Glomerular visceral epithelial cell (primary cell): ENCODE measurements around the gene WFS1.

ENCODE experiments used
- DNase-seq: peaks from one replicate; pipeline ENCODE4 v3.0.0-alpha.2; 2016; ENCODE audit errors: extremely low spot score

The WFS1 gene, protein sequence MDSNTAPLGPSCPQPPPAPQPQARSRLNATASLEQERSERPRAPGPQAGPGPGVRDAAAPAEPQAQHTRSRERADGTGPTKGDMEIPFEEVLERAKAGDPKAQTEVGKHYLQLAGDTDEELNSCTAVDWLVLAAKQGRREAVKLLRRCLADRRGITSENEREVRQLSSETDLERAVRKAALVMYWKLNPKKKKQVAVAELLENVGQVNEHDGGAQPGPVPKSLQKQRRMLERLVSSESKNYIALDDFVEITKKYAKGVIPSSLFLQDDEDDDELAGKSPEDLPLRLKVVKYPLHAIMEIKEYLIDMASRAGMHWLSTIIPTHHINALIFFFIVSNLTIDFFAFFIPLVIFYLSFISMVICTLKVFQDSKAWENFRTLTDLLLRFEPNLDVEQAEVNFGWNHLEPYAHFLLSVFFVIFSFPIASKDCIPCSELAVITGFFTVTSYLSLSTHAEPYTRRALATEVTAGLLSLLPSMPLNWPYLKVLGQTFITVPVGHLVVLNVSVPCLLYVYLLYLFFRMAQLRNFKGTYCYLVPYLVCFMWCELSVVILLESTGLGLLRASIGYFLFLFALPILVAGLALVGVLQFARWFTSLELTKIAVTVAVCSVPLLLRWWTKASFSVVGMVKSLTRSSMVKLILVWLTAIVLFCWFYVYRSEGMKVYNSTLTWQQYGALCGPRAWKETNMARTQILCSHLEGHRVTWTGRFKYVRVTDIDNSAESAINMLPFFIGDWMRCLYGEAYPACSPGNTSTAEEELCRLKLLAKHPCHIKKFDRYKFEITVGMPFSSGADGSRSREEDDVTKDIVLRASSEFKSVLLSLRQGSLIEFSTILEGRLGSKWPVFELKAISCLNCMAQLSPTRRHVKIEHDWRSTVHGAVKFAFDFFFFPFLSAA

DNA sequence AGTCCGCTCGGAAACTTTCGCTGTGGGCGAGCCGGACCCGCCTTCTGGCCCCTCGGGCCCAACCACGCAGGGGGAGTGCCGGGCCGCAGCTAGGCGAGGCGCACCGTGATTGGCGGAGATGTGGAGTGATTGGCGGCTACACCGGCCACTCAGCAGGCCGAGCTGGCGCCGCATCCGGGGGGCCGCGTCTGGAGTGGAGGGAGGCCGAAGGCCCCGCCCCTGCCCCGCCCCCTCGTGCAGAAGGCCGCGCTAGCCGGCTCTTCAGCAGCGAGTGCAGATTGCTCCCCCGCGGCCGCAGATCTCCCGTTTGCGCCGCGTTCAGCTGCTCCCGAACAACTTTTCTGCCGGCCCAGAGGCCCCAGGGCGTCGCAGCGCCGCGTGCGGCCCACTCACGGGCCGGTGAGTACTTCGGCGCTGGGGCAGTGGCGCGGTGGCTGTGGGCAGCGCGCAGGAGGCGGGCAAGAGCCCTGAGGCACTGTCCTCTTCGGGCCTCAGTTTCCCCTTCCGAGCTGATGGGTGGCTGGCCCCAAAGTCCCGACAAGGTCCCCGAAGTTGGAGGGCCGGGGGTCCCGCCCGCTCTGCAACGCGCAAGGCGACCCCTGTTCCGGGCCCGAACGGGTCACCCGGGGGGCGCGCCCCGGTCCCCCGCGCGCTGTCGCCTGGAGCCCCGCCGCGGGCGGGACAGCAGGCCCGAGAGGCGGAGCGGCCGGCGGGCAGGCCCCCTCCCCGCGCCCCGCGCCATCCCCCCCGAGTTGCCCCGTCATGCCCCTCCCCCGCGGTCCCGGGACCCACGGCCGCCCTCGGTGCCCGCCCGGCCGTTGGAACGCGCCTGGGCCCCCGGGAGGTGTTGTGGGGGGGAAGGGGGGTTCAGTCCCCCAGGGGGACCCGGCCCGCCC lies at the start of gene WFS1:
Gene WFS1 (plus strand): TSS at position 235 of the 896 bp plus-strand sequence. CDS start 7,606 bp downstream, outside the sequence.
- peak; percentile 99 for DNase-seq

DNA sequence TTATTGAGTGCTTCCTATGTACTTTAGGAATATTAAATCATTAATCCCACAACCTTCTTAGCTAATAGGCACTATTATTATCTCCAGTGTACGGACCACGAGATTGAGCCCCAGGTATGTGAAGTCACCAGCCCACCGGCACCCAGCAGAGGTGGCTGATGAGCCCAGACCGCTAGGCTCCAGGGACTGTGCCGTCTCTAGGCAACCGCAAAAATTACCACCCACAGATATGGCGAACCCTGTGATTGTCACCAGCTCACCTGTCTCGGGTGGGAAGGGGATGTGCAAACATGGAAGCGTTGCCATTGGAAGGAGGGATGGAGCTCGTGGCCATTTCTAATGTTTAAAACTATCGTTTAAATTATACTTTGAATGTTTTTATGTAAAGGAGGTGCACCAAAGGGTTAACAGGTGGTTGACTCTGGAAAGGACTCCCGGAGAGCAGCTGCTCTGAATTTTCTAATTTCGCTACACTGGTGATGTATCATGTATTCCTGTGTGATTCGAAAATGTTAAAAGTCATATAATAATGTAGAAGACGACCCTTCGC lies 48.3 kb upstream of the WFS1 start:
- no peak for DNase-seq

DNA sequence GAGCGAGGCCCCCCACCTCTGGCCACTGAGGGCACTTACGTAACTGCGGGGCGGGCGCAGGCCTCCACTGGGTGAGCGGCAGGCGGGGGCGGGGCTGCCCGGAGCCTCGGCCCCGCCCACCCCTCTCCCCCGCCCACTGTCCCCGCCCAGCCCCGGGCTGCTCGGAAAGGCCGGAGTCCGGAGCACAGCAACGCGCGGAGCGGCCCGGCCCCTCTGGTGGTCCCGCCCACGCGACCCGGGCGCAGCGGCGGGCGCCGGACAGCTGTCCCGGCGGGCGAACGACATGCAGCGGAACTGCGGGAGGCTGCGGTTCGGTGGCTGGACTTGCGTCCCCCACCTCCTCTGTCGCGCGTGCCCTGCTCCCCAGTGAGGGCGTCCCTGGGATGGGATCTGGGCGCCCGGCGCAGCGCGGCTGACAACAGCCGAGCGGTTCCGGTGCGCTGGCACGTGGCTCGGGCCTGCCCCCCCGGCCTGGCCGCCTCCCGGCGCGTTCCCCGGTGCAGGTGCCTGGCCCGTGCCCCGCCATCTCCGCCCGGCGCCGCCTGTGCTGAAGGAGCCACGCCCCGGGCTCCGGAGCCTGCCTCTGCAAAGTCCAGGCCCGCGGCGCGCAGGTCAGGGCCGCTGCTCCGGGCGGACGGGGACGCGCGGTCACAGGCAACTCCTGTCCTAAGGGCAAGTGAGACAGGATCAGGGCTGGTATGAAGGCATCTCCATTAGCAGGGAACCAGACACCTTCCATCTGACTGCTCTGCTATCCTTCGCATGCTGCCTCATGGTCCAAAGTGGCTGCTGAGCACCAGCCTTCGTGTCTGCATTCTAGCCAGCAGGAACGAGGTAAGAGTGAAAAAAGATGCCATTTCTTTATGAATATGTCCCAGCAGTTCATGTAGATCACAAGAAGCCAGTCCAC lies 47.5 kb upstream of the WFS1 start:
- DNase-seq, result no peak

DNA sequence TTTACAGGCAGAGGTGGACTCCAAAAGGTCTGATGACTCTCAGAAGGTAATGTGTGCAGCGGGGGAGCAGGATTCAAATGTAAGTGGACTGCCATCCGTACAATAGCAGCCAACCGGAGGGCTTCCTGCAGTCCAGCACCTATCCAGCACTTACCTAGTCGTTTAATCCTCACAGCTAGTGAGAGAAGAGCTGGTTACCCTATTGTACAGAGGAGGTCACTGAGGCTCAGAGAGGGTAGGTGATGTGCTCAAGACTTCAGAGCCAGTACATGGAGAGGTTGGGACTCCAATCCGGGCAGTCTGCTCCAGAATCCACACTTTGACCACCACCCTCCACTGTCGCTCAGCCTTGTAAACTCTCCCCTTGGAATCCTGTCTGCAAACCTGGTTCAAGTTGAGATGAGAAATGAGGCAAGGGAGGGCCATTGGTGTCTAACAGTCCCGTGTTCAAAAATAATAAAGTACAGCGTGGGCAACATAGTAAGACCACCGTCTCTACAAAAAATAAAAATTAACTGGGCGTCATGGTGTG lies 46.8 kb upstream of the WFS1 start:
- no peak for DNase-seq

DNA sequence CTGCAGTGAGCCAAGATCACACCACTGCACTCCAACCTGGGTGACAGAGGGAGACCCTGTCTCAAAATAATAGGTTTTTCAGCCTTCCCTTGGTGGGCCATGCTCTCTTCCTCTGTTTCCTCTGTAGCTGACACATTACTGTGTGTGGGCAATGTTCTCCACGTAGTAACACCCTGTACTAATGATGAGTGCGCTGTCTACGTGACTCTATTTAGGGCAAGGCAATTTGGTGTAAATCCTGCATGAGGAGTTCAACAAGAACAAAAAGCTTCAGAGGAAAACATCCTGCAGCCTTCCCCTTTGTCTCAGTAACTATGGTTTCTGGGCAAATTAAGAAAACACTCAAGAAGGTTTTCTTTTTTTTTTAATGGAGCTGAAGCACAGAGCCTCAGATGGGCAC lies 44.9 kb upstream of the WFS1 start:
- DNase-seq, result no peak

DNA sequence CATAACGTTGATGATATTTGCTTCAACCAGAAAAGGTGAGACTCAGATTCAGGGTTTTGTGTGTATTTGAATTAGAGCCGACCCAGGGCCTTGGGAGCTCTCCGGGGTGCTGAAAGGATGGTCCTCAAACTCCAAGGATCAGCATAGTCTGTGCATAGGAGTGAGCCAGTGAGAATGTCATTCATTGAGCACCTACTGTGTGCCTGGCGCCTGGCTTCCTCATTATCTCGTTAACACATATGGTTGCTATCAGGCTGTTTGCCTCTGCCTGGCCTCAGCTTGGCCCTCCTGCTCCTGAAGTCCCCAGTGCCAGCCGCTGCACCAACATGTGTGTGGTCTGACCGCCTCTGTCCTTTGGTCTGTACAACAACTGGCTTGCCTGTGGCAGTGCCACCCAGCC lies 44.2 kb upstream of the WFS1 start:
- no peak for DNase-seq

DNA sequence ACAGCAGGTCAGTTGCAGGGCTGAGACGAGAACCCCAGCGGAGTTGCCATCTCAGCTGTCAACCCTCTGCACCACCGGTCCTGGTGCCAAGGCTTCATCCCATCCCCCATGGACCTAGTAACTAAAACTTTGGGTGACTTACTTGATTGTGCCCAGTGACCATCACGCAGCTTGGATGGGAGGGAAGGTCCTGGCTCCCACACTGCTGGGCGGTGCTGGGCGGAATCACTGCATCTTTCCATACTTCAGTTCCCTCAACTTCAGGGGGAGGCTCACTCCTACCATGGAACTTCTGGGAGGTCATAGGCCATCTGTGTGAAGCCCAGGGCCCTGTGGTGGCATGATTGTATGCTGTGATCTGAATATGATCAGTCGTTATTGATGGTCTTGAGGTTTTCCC lies 43.1 kb upstream of the WFS1 start:
- DNase-seq, result no peak

DNA sequence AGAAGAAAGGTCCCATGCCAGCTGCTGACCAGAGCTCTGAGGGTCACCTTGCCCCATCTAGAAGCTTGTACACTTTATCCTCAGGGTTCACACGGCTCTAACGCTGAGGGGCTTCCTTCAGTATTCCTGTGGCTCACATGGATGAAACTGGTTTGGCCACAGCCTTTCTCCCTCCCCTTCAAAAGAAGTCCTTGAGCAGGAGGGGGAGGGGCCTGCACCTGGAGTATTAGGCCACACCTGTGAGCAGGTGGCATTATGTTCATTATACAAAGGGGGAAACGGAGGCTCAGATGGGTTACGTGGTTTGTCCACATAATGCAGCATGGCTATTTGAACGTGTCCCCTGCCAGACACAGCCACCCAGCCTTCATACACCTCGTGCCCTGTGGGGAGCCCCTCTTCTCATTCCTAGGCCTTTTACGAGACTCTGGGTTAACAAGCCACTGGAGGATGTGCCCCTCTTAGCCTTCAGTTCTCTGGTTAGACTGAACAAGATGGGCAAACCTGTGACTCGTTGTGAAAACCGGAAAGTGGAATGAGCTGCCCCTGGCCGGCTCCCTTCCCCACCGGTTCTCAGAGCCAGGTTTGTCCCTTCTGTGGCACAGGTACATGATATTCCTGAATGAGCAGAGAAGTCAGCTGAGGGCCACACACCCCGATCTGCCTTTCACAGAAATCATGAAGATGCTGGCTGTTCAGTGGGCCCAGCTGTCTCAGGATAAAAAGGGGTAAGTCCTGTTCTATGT lies 42.1 kb upstream of the WFS1 start:
- no peak for DNase-seq

DNA sequence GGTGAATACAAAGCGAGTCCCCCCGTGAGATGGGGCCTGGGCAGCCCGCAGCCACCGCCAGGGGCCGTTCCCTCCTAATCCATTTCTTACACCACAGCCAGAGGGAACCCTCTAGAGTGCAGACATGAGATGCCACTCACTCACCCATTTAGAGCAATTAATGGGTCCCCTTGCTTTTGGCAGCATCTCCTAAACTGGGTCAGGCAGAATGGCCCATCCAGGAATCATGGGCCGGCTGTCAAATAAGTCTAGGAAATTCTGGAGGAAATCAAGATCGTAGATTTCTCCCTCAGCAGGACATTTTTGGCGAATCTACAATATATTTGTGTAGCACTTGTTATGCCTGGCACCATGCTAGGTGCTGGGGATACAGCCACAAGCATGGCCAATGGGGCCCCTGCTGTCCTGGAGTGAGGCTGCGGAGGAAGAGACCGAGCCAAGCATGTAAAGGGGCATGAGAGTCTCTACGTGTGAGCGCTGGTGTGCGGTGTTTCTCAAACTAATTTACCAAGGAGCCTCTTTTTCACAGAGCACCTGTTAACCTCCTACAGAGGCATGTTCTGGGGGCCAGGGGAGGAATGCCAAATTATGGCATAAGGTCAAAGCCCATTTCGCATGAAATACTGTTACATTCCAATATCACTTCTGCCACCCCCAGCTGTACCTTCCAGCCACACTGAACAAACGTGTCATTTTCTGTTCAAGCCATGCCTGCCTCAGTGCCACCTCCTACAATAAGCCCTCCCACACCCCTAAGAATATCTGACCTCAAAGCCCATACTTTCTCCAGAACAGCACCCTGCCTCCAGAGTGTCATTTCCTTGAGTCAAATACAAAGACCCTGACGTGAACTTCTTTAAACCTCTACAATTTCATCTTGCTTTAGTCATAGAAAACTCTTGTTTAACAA lies 41.2 kb upstream of the WFS1 start:
- DNase-seq, result no peak

DNA sequence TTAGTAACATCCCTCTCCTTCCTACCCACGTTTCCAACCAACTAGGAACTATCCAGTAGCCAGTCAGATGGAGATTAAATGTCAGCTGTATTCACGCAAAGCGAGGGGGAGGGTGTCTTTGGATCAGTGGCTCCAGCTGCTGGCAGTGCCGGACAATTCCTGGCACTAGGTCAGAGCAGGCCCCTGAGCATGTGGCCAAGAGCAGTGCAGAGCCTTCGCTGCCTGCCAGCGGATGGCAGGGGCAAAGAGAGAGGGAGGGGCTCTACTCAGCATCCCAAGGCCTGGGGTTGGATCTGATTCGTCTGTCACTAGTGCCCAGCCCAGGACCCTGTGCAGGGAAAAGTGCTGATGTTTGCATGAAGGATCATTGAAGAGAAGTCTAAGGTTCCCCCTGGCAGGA lies 40.6 kb upstream of the WFS1 start:
- no peak for DNase-seq

DNA sequence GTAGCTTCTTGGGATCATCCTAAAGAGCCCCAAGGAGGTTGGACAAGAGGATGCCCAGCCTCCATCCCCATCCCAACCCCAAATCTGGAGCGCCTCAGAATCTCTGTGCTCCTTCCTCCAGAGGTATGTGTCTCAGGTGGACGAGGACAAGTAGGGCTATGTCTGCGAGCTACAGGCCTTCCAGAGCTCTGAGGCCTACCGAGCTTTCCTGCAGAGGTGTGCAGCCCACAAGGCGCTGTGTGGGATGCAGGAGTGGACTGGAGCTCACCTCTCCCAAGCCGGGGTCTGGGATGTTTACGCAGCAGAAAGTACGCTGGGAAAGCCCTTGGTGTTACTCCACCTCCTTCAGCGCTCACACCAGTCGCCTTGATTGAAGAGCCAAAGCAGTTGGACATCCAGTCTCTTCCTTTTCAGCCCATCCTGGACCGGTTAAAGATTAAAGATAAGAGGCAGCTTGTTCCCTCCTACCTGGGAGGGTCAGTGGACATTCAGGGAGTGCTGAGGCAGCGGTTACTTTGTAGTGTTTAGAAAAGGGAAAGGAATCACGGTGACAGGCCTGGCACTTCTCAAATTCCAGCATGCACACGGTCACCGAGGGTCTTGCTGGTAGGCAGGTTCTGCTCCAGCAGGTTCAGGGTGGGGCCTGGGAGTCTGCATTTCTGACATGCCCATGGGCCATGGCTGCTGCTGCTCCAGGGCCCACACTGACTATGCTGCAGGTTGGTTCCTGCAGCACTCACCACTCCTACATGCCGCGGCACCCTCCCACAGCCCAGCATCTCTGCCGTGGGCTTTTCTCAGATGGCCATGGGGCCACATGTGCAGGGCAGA lies 39.8 kb upstream of the WFS1 start:
- DNase-seq, result no peak

DNA sequence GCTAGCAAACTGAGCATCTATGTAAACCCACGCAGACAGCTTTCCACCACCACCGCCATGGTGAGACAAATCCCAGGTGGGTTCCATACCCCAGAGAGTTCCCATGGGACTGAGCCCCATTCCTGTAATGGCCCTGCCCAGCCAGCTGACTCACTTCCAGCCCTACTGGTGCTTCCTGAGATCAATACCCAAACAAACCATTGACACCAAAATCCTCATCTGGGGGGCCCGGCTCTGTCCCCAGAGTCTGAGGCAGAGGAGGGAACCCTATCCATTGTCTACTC lies 39.2 kb upstream of the WFS1 start:
- no peak for DNase-seq

DNA sequence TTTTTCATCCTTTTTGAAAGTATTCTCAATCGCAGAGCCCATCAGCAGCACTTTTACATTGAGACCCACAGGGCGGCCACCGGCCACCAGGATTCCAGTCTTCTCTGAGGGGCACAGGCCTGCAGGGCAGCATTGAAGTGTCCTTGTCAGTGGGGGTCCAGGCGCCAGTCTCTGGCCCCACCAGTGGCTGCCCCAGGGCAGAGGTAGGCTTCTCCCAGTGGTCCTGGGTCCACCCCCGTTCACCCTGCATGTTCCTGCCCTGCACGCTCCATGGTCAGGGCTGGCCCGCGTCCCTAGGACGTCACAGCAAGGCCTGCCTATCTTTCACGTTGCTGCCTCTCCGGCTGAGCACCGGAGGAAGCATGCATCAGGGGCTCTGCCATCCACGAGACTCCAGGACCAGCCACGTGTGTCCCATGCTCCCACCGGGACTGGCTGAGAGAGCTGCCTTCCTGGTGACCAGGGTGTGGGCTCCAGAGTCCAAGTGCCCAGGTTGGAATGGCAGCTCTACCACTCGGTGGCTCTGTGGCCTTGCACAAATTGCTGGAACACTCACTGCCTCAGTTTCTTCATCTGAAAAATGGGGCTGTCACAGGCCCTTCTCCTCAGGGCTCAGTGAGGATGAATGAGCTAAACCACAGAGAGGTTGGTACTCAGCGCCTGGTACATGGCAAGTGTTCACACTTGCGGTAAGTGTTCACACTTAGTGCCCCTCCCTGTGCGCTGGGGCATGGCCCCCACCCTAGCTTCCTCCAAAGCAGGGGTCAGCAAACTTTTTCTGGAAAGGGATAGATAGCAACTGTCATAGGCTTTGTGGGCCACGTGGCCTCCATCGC lies 38.6 kb upstream of the WFS1 start:
- DNase-seq, result no peak

DNA sequence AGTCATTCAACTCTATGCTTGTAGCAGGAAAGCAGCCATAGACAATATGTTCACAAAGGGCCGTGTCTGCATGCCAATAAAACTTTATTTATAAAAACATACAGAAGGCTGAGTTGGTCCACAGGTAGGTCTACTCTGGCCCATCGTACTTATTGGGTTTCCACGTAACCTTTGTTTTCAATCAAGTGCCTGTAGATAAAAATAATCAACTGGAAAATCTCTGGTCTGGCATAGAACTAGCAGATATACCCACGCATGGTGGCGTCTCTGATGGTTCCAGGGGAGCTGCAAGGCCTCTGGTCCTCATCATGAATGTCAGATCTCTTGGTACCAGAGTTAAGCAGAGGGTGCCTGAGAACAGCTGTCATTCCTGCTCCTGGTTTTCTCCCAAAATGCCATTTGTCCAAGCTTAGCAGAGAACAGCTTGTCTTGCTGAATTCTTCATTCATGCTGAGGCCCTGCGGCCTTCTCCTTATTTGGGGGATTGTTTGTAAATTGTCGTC lies 37.9 kb upstream of the WFS1 start:
- DNase-seq, result no peak

DNA sequence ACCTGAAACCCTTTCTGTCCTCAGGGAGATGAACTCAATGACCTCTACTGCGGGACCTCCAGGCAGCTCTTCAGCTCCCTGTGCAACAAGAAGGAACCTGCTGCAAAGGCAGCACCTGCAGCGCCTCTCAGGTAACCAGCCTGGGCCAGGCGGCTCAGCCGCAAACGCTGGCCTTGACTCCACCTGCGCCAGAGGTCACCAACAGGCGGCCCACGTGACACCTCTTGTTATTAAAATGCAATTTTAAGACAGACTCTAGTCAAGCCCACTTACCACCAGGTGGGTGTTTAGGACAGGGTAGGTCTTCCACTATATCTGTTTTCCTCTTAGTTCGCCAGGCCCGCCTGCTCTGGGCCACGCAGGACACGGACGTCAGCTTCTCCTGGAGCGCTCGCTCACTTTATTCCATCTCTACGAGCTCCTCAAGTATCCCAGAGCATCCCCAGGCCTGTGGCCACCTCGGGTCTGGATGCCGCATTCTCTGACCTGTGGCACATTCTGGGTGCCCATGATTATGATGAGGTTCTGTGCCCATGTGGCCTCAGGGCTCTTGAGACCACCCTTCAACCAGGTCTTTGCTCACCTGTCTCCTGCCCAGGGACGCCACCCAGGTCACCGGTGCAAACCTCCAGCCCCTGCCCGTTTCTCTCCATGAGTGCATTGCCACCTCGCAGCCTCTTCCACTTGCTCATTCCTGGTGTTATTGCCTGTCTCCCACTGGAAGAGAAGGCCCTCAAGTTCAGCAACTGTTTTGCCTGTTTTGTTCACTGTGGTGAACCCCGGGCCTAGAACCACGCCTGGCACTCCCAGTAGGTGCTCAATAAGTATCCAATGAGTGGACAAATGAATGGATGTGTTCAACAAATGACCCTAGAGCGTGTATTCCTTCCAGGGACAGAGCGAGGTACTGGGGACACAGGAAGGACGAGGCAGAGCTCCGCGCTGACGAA lies 36.5 kb upstream of the WFS1 start:
- no peak for DNase-seq

DNA sequence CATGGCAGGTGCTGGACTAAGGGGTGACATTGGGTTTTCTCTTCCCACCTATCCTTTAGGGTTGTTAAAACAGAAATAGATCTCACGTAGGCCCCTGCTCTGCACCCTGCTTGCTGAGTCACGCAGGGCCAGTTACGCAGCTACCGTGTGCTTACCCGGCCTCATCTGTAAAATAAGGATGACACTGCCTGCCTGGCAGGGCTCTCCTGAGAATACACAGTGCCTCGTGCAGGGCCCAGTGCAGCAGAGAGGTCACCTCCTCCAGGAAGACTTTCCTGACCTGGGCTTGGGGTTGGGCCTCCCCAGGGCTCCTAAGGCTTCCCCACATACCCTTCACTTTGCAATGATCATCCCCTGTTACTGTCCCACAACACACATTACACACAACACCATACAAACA lies 35.7 kb upstream of the WFS1 start:
- DNase-seq, result no peak
